Stomach (tissue), 4 donors: ENCODE measurements around the gene GRIN2C.

Experiments
- POLR2A ChIP-seq, 4 donors: fragments of 450-650 bp; IDR thresholded peaks; one replicate each; pipeline ENCODE4 v1.6.1; 2016; ENCODE audit warnings: antibody characterized with exemption in 4 of 4, control low read depth in 2 of 4, mild to moderate bottlenecking in 1 of 4, moderate library complexity in 1 of 4
- TF ChIP-seq, protein P1 (sequence below), 7 experiments: fragments of 450-650 bp in 4 of 7; fragments of 200-600 bp in 3 of 7; sonication (generic) in 3 of 7; IDR thresholded peaks; one replicate each; pipeline ENCODE4 v1.5.1; 2016 to 2019; ENCODE audit warnings: antibody characterized with exemption in 7 of 7, control low read depth in 2 of 7, mild to moderate bottlenecking in 1 of 7

- TF ChIP-seq, protein P1, sequence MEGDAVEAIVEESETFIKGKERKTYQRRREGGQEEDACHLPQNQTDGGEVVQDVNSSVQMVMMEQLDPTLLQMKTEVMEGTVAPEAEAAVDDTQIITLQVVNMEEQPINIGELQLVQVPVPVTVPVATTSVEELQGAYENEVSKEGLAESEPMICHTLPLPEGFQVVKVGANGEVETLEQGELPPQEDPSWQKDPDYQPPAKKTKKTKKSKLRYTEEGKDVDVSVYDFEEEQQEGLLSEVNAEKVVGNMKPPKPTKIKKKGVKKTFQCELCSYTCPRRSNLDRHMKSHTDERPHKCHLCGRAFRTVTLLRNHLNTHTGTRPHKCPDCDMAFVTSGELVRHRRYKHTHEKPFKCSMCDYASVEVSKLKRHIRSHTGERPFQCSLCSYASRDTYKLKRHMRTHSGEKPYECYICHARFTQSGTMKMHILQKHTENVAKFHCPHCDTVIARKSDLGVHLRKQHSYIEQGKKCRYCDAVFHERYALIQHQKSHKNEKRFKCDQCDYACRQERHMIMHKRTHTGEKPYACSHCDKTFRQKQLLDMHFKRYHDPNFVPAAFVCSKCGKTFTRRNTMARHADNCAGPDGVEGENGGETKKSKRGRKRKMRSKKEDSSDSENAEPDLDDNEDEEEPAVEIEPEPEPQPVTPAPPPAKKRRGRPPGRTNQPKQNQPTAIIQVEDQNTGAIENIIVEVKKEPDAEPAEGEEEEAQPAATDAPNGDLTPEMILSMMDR (IDR thresholded peaks at IDR 0.05): no peak
- no peak for TF ChIP-seq POLR2A (IDR thresholded peaks at IDR 0.05)
Measured at GRCh38 chr17:74824961-74825627, 34.6 kb downstream of the GRIN2C start.
